ENCODE data around the gene MAEA.
"Not testable (repeated sequence)": the region's sequence is repeated elsewhere in the genome, so short reads cannot be mapped to it uniquely, and the experiment has no call there.

Gene MAEA

GRCh38 chr4:1369479-1370079 lies 79.9 kb downstream of the MAEA start:
- no peak for DNase-seq

- no peak for DNase-seq
Measured at GRCh38 chr4:1370321-1371124, 80.8 kb downstream of the MAEA start.

GRCh38 chr4:1371176-1372165 lies 81.8 kb downstream of the MAEA start:
- no peak for DNase-seq

- DNase-seq: not testable (repeated sequence)
Measured at GRCh38 chr4:1372576-1372975, 82.9 kb downstream of the MAEA start.

- DNase-seq: no peak
Measured at GRCh38 chr4:1373892-1374705, 84.4 kb downstream of the MAEA start.

GRCh38 chr4:1374706-1375045 lies 85.0 kb downstream of the MAEA start:
- DNase-seq: no peak

GRCh38 chr4:1375051-1375721 lies 85.5 kb downstream of the MAEA start:
- DNase-seq: no peak

GRCh38 chr4:1375761-1376322 lies 86.2 kb downstream of the MAEA start:
- no peak for DNase-seq

GRCh38 chr4:1376391-1376840 lies 86.7 kb downstream of the MAEA start:
- DNase-seq: no peak

GRCh38 chr4:1376841-1377605 lies 87.3 kb downstream of the MAEA start:
- no peak for DNase-seq

- no peak for DNase-seq
Measured at GRCh38 chr4:1377606-1378261, 88.0 kb downstream of the MAEA start.

- no peak for DNase-seq
Measured at GRCh38 chr4:1378559-1379231, 89.0 kb downstream of the MAEA start.

GRCh38 chr4:1379351-1379781 lies 89.7 kb downstream of the MAEA start:
- no peak for DNase-seq

GRCh38 chr4:1379801-1380331 lies 90.2 kb downstream of the MAEA start:
- DNase-seq: no peak

GRCh38 chr4:1380368-1381151 lies 90.9 kb downstream of the MAEA start:
- DNase-seq: no peak

- no peak for DNase-seq
Measured at GRCh38 chr4:1381181-1381621, 91.5 kb downstream of the MAEA start.

GRCh38 chr4:1381944-1382541 lies 92.4 kb downstream of the MAEA start:
- DNase-seq: no peak

Data from inflammatory macrophage treated with lipopolysaccharide for 4 hours (primary cell).